ENCODE data around the gene FOSL2.

GRCh38 chr2:28463211-28463816 is 70.7 kb downstream of the FOSL2 start:
- no peak for TF ChIP-seq CTCF (IDR thresholded peaks at IDR 0.05 in 8 of 11, conservative IDR thresholded peaks at IDR 0.05 in 3 of 11)
- TF ChIP-seq POLR2AphosphoS5 (IDR thresholded peaks at IDR 0.05): no peak

All from spleen (tissue), 7 donors.